ENCODE measurements around the gene MYCL.
A peak's percentile ranks its signal among the peaks of the same experiment; 100 is the strongest.
"Not testable (repeated sequence)": the region's sequence is repeated elsewhere in the genome, so short reads cannot be mapped to it uniquely, and the experiment has no call there.

Gene MYCL

GRCh38 chr1:39890880-39891279, 10.8 kb downstream of the MYCL start:
- DNase-seq (ENCODE audit: low read depth in 2 of 2) = no peak

- no peak for DNase-seq (ENCODE audit: low read depth in 2 of 2)
These were observed 11.4 kb downstream of the MYCL start for GRCh38 chr1:39890273-39890672.

GRCh38 chr1:39886757-39887231, 14.9 kb downstream of the MYCL start:
- DNase-seq (ENCODE audit: low read depth in 2 of 2) = no peak

GRCh38 chr1:39885516-39885915, 16.2 kb downstream of the MYCL start:
- no peak for DNase-seq (ENCODE audit: low read depth in 2 of 2)

GRCh38 chr1:39882152-39882551, 19.6 kb downstream of the MYCL start:
- DNase-seq (ENCODE audit: low read depth in 2 of 2) = no peak

GRCh38 chr1:39877980-39878956, 23.4 kb downstream of the MYCL start:
- DNase-seq (ENCODE audit: low read depth in 2 of 2) = no peak

- DNase-seq (ENCODE audit: low read depth in 2 of 2) = no peak
These were observed 24.4 kb downstream of the MYCL start for GRCh38 chr1:39877231-39877778.

- no peak for DNase-seq (ENCODE audit: low read depth in 2 of 2)
These were observed 25.6 kb downstream of the MYCL start for GRCh38 chr1:39876144-39876543.

- DNase-seq (ENCODE audit: low read depth in 2 of 2) = no peak
These were observed 29.0 kb downstream of the MYCL start for GRCh38 chr1:39872698-39873097.

- DNase-seq (ENCODE audit: low read depth in 2 of 2) = no peak
These were observed 29.9 kb downstream of the MYCL start for GRCh38 chr1:39871796-39872195.

- not testable (repeated sequence) for DNase-seq (ENCODE audit: low read depth in 2 of 2)
These were observed 30.7 kb downstream of the MYCL start for GRCh38 chr1:39871043-39871442.

GRCh38 chr1:39869538-39870112, 32.1 kb downstream of the MYCL start:
- DNase-seq (ENCODE audit: low read depth in 2 of 2) = not testable (repeated sequence)

GRCh38 chr1:39866767-39867166, 35.0 kb downstream of the MYCL start:
- DNase-seq (ENCODE audit: low read depth in 2 of 2) = peak; percentile 20 to 40

GRCh38 chr1:39865762-39866161, 36.0 kb downstream of the MYCL start:
- no peak for DNase-seq (ENCODE audit: low read depth in 2 of 2)

- no peak for DNase-seq (ENCODE audit: low read depth in 2 of 2)
These were observed 38.5 kb downstream of the MYCL start for GRCh38 chr1:39863177-39863576.

- DNase-seq (ENCODE audit: low read depth in 2 of 2) = no peak
These were observed 40.7 kb downstream of the MYCL start for GRCh38 chr1:39861003-39861402.

GRCh38 chr1:39859859-39860812, 41.6 kb downstream of the MYCL start:
- no peak for DNase-seq (ENCODE audit: low read depth in 2 of 2)

GRCh38 chr1:39858315-39858714, 43.4 kb downstream of the MYCL start:
- DNase-seq (ENCODE audit: low read depth in 2 of 2) = no peak

- no peak for DNase-seq (ENCODE audit: low read depth in 2 of 2)
These were observed 44.4 kb downstream of the MYCL start for GRCh38 chr1:39857126-39857878.

- no peak for DNase-seq (ENCODE audit: low read depth in 2 of 2)
These were observed 47.0 kb downstream of the MYCL start for GRCh38 chr1:39854738-39855137.

GRCh38 chr1:39854314-39854713, 47.4 kb downstream of the MYCL start:
- no peak for DNase-seq (ENCODE audit: low read depth in 2 of 2)
